Ovary (tissue), 9 donors: ENCODE data around the gene PMPCB. TPM values are rescaled to one million over a fixed set of nuclear protein-coding genes. Genes with fewer than 3 reads are reported as not detected.
"Not testable (repeated sequence)": the region's sequence is repeated elsewhere in the genome, so short reads cannot be mapped to it uniquely, and the experiment has no call there.

Experiments
- DNase-seq, 5 donors: peaks; one replicate each; pipeline ENCODE4 v3.0.0-alpha.2; 2019 to 2020
- H3K27ac ChIP-seq, 2 donors: fragments of 200-600 bp; one replicate each; pipeline versions ENCODE4 v1.5.1 to v1.8.0; 2019 to 2022
- H3K27me3 ChIP-seq: fragments of 200-600 bp; one replicate; pipeline ENCODE4 v1.8.0; 2022
- H3K36me3 ChIP-seq: fragments of 200-600 bp; sonication (generic); one replicate; pipeline ENCODE4 v1.5.1; 2019
- H3K4me1 ChIP-seq: one replicate; pipeline ENCODE4 v1.8.1; 2013; ENCODE audit warnings: mild to moderate bottlenecking, moderate library complexity; ENCODE audit not compliant: insufficient read depth
- H3K4me3 ChIP-seq: fragments of 200-600 bp; sonication (generic); one replicate; pipeline ENCODE4 v1.5.1; 2017
- H3K9me3 ChIP-seq, 2 donors: fragments of 200-600 bp in 1 of 2; sonication (generic) in 1 of 2; one replicate each; pipeline versions ENCODE4 v1.5.1 to v1.8.1; 2013 to 2019; ENCODE audit warnings: mild to moderate bottlenecking in 1 of 2, moderate library complexity in 1 of 2
- CTCF ChIP-seq, 3 donors: fragments of 450-650 bp in 2 of 3; fragments of 200-600 bp in 1 of 3; IDR thresholded peaks; one replicate each; pipeline versions ENCODE4 v1.5.1 to v1.8.0; 2016 to 2022; ENCODE audit warnings: antibody characterized with exemption in 3 of 3, mild to moderate bottlenecking in 1 of 3
- EP300 ChIP-seq: sonication (generic); formaldehyde crosslinking; IDR thresholded peaks from one replicate; pipeline ENCODE4 v1.6.1; 2017; ENCODE audit warnings: antibody characterized with exemption
- POLR2A ChIP-seq: fragments of 450-650 bp; IDR thresholded peaks from one replicate; pipeline ENCODE4 v1.6.1; 2017; ENCODE audit warnings: antibody characterized with exemption, mild to moderate bottlenecking, moderate library complexity
- WGBS, 3 donors: extraction: QIAGEN DNeasy Blood & Tissue Kit in 1 of 3; methylation state at CpG; one replicate each; pipeline versions ENCODE4 v1.1.5 to v1.1.7; 2013 to 2017; 5-methylcytosine and 5-hydroxymethylcytosine counted together
- intact Hi-C, 4 donors: fragments of 100-400 bp; cut with DNase I; formaldehyde crosslinking; loops; one replicate each; pipeline versions ENCODE4 v1.11.0 to v1.15.1; 2022 to 2023
- polyA plus RNA-seq, 2 donors: library from polyadenylated mRNA; stranded (reverse); fragments of 200-250 nt in 1 of 2; fragments of 350-450 nt in 1 of 2; fragmentation: Illumina TruSeq in 1 of 2; extraction: RNeasy Lipid Tissue Mini Kit (QIAGEN cat#74804) in 1 of 2; gene quantifications; one replicate each; pipeline ENCODE4 v1.2.3, GENCODE V29; 2013 to 2014
- total RNA-seq, 7 donors: library from RNA; depleted of rRNA in 2 of 7; stranded (reverse); fragments of >200 nt in 2 of 7; fragmentation: NEBNext Ultra II Directional in 3 of 7; extraction: Animal tissue kit (Norgen Biotek cat#: 25700) in 3 of 7; gene quantifications; one replicate each; pipeline versions ENCODE4 v1.1.0 to v1.2.4, GENCODE V29; 2016 to 2023
- donor health status: DM: no; HTN: no; CAD: no; lungs with moderate emphysema.
- donor health status: DM: no; HTN: no; CAD: no.
- donor health status: Bipolar disorder and iron deficiency.
- donor health status: DM: yes; HTN: yes; CAD: no.
- donor health status: DM: no; HTN: no; CAD: no.
- donor health status: DM: yes; HTN: yes; CAD: no.

The PMPCB gene
- total and polyA plus RNA-seq, 9 donors: 41.2 to 87.0 (median 63.4) TPM

GRCh38 chr7:103279963-103280802 is 17.1 kb upstream of the PMPCB start:
- Histone ChIP-seq H3K27ac (peak overlapping the region; percentile 29 to 69), H3K4me3 (peak overlapping the region; percentile 59)
- peak; percentile 82 to 90 (median 84) for DNase-seq
- WGBS, 3 donors: 0 to 1% (median 1%) methylated on average over 69 to 71 of the region's 71 CpGs
- H3K36me3 ChIP-seq, H3K4me1 ChIP-seq, intact Hi-C loops, H3K9me3 ChIP-seq, H3K27me3 ChIP-seq: not testable (repeated sequence)

GRCh38 chr7:103280803-103281155 is 16.5 kb upstream of the PMPCB start:
- 0 to 1% (median 0%) methylated on average over 22 to 25 of the region's 25 CpGs for WGBS, 3 donors
- H3K27me3 ChIP-seq, H3K36me3 ChIP-seq, intact Hi-C loops, H3K9me3 ChIP-seq, H3K4me1 ChIP-seq: not testable (repeated sequence)
- DNase-seq: peak; percentile 27 to 63 (median 44)
- H3K4me3 ChIP-seq: peak overlapping the region; percentile 59
- peak overlapping the region; percentile 29 to 66 for H3K27ac ChIP-seq

GRCh38 chr7:103282802-103283427 is 14.3 kb upstream of the PMPCB start:
- H3K36me3 ChIP-seq, H3K9me3 ChIP-seq, DNase-seq, H3K27ac ChIP-seq, H3K27me3 ChIP-seq, intact Hi-C loops, H3K4me3 ChIP-seq, H3K4me1 ChIP-seq: not testable (repeated sequence)
- WGBS, 3 donors: 39 to 44% (median 42%) methylated on average over 3 of the region's 3 CpGs

- Histone ChIP-seq H3K9me3 (no peaks in the 10 kb centered on the region), H3K27me3 (no peaks in the 10 kb centered on the region), H3K4me3 (no peak overlapping the region), H3K27ac (no peak overlapping the region), H3K4me1 (peaks cover 3% of the 10 kb centered on the region), H3K36me3 (no peaks in the 10 kb centered on the region)
- 61 to 76% (median 73%) methylated on average over 3 of the region's 3 CpGs for WGBS, 3 donors
- no peak for TF ChIP-seq CTCF (IDR thresholded peaks at IDR 0.05)
- TF ChIP-seq POLR2A: no peak
- TF ChIP-seq EP300: no peak
- intact Hi-C loops: no loop called here
- no peak for DNase-seq
These were observed 5.1 kb upstream of the PMPCB start for GRCh38 chr7:103292122-103292521.

- Histone ChIP-seq H3K9me3 (no peaks in the 10 kb centered on the region), H3K36me3 (no peaks in the 10 kb centered on the region), H3K27me3 (no peaks in the 10 kb centered on the region), H3K27ac (no peak overlapping the region), H3K4me1 (peaks cover 4% of the 10 kb centered on the region), H3K4me3 (no peak overlapping the region)
- intact Hi-C loops: no loop called here
- TF ChIP-seq POLR2A: no peak
- no peak for TF ChIP-seq EP300
- no peak for TF ChIP-seq CTCF (IDR thresholded peaks at IDR 0.05)
- no peak for DNase-seq
- 94 to 98% (median 94%) methylated on average over 1 of the region's 1 CpG for WGBS, 3 donors
These were observed 3.7 kb upstream of the PMPCB start for GRCh38 chr7:103293526-103293925.

GRCh38 chr7:103297837-103298179 is 573 bp downstream of the PMPCB start:
- Histone ChIP-seq H3K27me3 (no peaks in the 10 kb centered on the region), H3K4me1 (peaks cover 4% of the 10 kb centered on the region), H3K9me3 (no peaks in the 10 kb centered on the region), H3K36me3 (no peaks in the 10 kb centered on the region), H3K27ac (peak overlapping the region in 1 of 2 donors; percentile 70), H3K4me3 (peak overlapping the region; percentile 81)
- WGBS, 3 donors: 1% methylated on average over 7 of the region's 7 CpGs
- DNase-seq: no peak
- intact Hi-C loops: no loop called here
- TF ChIP-seq EP300: no peak
- no peak for TF ChIP-seq POLR2A
- no peak for TF ChIP-seq CTCF (IDR thresholded peaks at IDR 0.05)
